Measurements from ENCODE around the gene APOC1.

Gene APOC1

DNA sequence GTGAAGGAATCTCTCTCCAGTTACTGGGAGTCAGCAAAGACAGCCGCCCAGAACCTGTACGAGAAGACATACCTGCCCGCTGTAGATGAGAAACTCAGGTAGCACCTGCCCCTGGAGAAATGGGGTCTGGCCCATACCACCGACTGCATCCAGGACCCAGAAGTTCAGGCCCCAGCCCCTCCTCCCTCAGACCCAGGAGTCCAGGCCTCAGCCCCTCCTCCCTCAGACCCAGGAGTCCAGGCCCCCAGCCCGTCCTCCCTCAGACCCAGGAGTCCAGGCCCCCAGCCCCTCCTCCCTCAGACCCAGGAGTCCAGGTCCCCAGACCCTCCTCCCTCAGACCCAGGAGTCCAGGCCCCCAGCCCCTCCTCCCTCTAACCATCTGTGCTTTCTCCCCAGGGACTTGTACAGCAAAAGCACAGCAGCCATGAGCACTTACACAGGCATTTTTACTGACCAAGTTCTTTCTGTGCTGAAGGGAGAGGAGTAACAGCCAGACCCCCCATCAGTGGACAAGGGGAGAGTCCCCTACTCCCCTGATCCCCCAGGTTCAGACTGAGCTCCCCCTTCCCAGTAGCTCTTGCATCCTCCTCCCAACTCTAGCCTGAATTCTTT lies 34.5 kb downstream of the APOC1 start:
- no peaks in the 10 kb centered on the region for H3K36me3 ChIP-seq (ENCODE audit: control insufficient read depth, insufficient read depth, low read length)
- no peaks in the 10 kb centered on the region for H3K27me3 ChIP-seq (ENCODE audit: control insufficient read depth, insufficient read depth, low read length)
- H3K4me3 ChIP-seq (ENCODE audit: low read depth, low read length): no peak overlapping the region
- TF ChIP-seq, protein P1, sequence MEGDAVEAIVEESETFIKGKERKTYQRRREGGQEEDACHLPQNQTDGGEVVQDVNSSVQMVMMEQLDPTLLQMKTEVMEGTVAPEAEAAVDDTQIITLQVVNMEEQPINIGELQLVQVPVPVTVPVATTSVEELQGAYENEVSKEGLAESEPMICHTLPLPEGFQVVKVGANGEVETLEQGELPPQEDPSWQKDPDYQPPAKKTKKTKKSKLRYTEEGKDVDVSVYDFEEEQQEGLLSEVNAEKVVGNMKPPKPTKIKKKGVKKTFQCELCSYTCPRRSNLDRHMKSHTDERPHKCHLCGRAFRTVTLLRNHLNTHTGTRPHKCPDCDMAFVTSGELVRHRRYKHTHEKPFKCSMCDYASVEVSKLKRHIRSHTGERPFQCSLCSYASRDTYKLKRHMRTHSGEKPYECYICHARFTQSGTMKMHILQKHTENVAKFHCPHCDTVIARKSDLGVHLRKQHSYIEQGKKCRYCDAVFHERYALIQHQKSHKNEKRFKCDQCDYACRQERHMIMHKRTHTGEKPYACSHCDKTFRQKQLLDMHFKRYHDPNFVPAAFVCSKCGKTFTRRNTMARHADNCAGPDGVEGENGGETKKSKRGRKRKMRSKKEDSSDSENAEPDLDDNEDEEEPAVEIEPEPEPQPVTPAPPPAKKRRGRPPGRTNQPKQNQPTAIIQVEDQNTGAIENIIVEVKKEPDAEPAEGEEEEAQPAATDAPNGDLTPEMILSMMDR (IDR thresholded peaks at IDR 0.05): no peak
- H3K9ac ChIP-seq: no peak overlapping the region
- no peak overlapping the region for H3K4me2 ChIP-seq (ENCODE audit: low read length)
- no peak overlapping the region for H2AFZ ChIP-seq
- no peaks in the 10 kb centered on the region for H3K9me3 ChIP-seq (ENCODE audit: control insufficient read depth, low read length)
- H3K79me2 ChIP-seq: peaks cover 17% of the 10 kb centered on the region
- no peaks in the 10 kb centered on the region for H3K4me1 ChIP-seq
- H3K27ac ChIP-seq: no peak overlapping the region

DNA sequence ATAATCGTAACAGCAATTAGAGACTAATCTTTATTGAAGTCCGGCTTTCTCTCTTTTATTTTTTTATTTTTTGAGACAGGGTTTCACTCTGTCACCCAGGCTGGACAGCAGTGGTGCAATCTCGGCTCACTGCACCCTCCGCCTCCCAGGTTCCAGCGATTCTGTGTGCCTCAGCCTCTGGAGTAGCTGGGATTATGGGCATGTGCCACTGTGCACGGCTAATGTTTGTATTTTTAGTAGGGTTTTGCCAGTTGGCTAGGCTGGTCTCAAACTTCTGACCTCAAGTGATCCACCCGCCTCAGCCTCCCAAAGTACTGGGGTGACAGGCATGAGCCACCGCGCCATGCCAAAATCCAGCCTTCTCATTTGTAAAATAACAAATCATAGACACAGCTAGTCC lies 35.1 kb downstream of the APOC1 start:
- Histone ChIP-seq H3K79me2 (peaks cover 22% of the 10 kb centered on the region), H3K4me2 (ENCODE audit: low read length) (no peak overlapping the region), H3K36me3 (ENCODE audit: control insufficient read depth, insufficient read depth, low read length) (no peaks in the 10 kb centered on the region), H3K9ac (no peak overlapping the region), H3K4me3 (ENCODE audit: low read depth, low read length) (no peak overlapping the region), H3K27me3 (ENCODE audit: control insufficient read depth, insufficient read depth, low read length) (no peaks in the 10 kb centered on the region), H3K27ac (no peak overlapping the region), H3K4me1 (no peaks in the 10 kb centered on the region), H3K9me3 (ENCODE audit: control insufficient read depth, low read length) (no peaks in the 10 kb centered on the region), H2AFZ (no peak overlapping the region)
- TF ChIP-seq, protein P1 (IDR thresholded peaks at IDR 0.05): no peak

DNA sequence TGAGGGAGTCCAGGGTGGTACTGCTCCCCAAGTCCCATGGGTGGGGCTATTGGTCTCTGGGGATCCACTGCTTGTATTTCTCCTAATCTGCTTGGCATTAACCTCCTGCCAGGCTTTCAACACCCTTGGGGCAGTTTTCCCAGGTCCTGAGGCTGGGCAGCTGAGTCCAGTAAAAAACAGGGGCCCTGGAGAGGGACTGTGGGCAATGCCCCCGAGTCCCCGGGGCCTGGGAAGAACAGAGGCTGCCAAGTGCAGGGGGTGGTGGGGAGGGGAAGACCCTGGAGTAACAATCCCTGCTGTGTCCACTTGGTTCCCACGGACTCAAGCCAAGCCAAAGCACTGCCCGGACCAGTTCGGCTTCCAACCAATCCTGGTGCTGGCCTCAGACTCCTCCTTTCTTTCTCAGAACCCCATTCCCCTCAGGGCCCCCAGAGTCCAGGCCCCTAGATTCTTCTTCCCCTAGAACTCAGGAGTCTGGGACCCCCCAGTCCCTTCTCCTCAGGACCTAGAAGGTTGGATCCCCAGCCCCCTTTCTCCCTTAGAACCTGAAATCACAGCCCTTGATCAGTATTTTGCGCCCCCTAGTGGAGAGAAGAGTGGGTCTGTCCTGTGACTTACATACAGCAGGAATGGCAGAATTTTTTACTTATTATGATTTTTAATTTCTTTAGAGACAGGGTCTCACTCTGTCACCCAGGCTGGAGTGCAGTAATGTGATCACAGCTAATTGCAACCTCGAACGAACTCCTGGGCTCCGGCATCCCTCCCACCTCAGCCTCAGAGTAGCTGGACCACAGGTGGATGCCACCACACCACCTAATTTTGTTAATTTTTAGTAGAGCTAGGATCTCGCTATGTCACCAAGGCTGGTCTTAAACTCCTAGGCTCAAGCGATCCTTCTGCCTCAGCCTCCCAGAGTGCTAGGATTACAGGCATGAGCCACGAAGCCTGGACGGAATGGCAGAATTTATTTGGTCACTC lies 37.1 kb downstream of the APOC1 start:
- TF ChIP-seq, protein P1 (IDR thresholded peaks at IDR 0.05): peak; percentile 96
- Histone ChIP-seq H3K4me1 (peaks cover 4% of the 10 kb centered on the region), H3K79me2 (peaks cover 38% of the 10 kb centered on the region), H3K36me3 (ENCODE audit: control insufficient read depth, insufficient read depth, low read length) (no peaks in the 10 kb centered on the region), H3K9ac (no peak overlapping the region), H3K27me3 (ENCODE audit: control insufficient read depth, insufficient read depth, low read length) (no peaks in the 10 kb centered on the region), H2AFZ (peak overlapping the region; percentile 52), H3K9me3 (ENCODE audit: control insufficient read depth, low read length) (no peaks in the 10 kb centered on the region), H3K4me2 (ENCODE audit: low read length) (peak overlapping the region; percentile 41), H3K4me3 (ENCODE audit: low read depth, low read length) (no peak overlapping the region), H3K27ac (no peak overlapping the region)

DNA sequence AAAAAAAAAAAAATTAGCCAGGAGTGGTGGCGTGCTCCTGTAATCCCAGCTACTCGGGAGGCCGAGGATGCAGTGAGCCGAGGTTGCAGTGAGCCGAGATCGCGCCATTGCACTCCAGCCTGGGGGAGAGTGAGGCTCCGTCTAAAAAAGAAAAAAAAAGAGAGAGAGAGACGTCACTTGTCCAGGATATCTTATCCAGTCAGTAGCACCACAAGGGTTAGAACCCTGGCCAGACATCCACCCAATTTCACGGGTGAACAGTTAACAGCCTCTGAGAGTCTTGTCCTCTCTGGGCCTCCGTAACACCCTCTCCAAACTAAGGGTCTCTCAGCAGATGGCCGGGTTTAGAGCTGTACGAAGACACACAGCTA lies 39.9 kb downstream of the APOC1 start:
- Histone ChIP-seq H3K9ac (peak overlapping the region; percentile 91), H3K79me2 (peaks cover 63% of the 10 kb centered on the region), H3K4me3 (ENCODE audit: low read depth, low read length) (peak overlapping the region; percentile 90), H3K27me3 (ENCODE audit: control insufficient read depth, insufficient read depth, low read length) (no peaks in the 10 kb centered on the region), H3K27ac (peak overlapping the region; percentile 92), H3K36me3 (ENCODE audit: control insufficient read depth, insufficient read depth, low read length) (no peaks in the 10 kb centered on the region), H3K9me3 (ENCODE audit: control insufficient read depth, low read length) (no peaks in the 10 kb centered on the region), H3K4me1 (peaks cover 8% of the 10 kb centered on the region), H3K4me2 (ENCODE audit: low read length) (peak overlapping the region; percentile 96), H2AFZ (peak overlapping the region; percentile 98)
- TF ChIP-seq, protein P1 (IDR thresholded peaks at IDR 0.05): no peak
